ENCODE results near the gene CLEC16A.

CLEC16A gene

GRCh38 chr16:11121914-11122692 lies 177.7 kb downstream of the CLEC16A start:
- H3K79me2 ChIP-seq (ENCODE audit: insufficient read depth, low read depth): no peaks in the 10 kb centered on the region
- no peak overlapping the region for H3K4me3 ChIP-seq (IDR thresholded peaks at IDR 0.05; ENCODE audit: insufficient read depth, low read depth, low read length)
- H3K4me2 ChIP-seq: no peak overlapping the region
- H3K4me1 ChIP-seq (ENCODE audit: low read depth, poor library complexity, severe bottlenecking): peaks cover under 1% of the 10 kb centered on the region
- H4K20me1 ChIP-seq (ENCODE audit: insufficient read depth): no peaks in the 10 kb centered on the region
- no peak overlapping the region for H2AFZ ChIP-seq (ENCODE audit: low read depth)
- H3K27ac ChIP-seq: no peak overlapping the region
- H3K36me3 ChIP-seq (ENCODE audit: insufficient read depth): no peaks in the 10 kb centered on the region
- TF ChIP-seq, protein P1, sequence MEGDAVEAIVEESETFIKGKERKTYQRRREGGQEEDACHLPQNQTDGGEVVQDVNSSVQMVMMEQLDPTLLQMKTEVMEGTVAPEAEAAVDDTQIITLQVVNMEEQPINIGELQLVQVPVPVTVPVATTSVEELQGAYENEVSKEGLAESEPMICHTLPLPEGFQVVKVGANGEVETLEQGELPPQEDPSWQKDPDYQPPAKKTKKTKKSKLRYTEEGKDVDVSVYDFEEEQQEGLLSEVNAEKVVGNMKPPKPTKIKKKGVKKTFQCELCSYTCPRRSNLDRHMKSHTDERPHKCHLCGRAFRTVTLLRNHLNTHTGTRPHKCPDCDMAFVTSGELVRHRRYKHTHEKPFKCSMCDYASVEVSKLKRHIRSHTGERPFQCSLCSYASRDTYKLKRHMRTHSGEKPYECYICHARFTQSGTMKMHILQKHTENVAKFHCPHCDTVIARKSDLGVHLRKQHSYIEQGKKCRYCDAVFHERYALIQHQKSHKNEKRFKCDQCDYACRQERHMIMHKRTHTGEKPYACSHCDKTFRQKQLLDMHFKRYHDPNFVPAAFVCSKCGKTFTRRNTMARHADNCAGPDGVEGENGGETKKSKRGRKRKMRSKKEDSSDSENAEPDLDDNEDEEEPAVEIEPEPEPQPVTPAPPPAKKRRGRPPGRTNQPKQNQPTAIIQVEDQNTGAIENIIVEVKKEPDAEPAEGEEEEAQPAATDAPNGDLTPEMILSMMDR (conservative IDR thresholded peaks at IDR 0.05; ENCODE audit: low read depth, low read length): no peak
- no peaks in the 10 kb centered on the region for H3K27me3 ChIP-seq (ENCODE audit: insufficient read depth, low read depth)
- no peak overlapping the region for H3K9ac ChIP-seq

DNA sequence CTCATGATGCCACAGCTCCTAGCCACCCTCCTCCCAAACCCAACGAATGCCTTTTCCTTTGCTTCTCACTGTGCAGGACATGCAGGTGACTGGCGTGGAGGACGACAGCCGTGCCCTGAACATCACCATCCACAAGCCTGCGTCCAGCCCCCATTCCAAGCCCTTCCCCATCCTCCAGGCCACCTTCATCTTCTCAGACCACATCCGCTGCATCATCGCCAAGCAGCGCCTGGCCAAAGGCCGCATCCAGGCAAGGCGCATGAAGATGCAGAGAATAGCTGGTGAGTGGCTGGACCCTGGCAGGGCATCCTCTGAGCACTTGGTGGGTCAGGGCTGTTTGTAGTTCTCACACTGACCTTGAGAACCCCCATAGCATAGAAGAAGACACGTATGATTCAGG lies 179.3 kb downstream of the CLEC16A start:
- no peaks in the 10 kb centered on the region for H4K20me1 ChIP-seq (ENCODE audit: insufficient read depth)
- H3K4me3 ChIP-seq (IDR thresholded peaks at IDR 0.05; ENCODE audit: insufficient read depth, low read depth, low read length): no peak overlapping the region
- H3K27ac ChIP-seq: no peak overlapping the region
- no peaks in the 10 kb centered on the region for H3K79me2 ChIP-seq (ENCODE audit: insufficient read depth, low read depth)
- no peaks in the 10 kb centered on the region for H3K27me3 ChIP-seq (ENCODE audit: insufficient read depth, low read depth)
- H3K4me2 ChIP-seq: no peak overlapping the region
- no peak overlapping the region for H2AFZ ChIP-seq (ENCODE audit: low read depth)
- TF ChIP-seq, protein P1 (conservative IDR thresholded peaks at IDR 0.05; ENCODE audit: low read depth, low read length): no peak
- H3K36me3 ChIP-seq (ENCODE audit: insufficient read depth): no peaks in the 10 kb centered on the region
- H3K9ac ChIP-seq: no peak overlapping the region
- peaks cover 16% of the 10 kb centered on the region for H3K4me1 ChIP-seq (ENCODE audit: low read depth, poor library complexity, severe bottlenecking)

- no peaks in the 10 kb centered on the region for H4K20me1 ChIP-seq (ENCODE audit: insufficient read depth)
- no peak overlapping the region for H3K4me3 ChIP-seq (IDR thresholded peaks at IDR 0.05; ENCODE audit: insufficient read depth, low read depth, low read length)
- no peaks in the 10 kb centered on the region for H3K79me2 ChIP-seq (ENCODE audit: insufficient read depth, low read depth)
- TF ChIP-seq, protein P1 (conservative IDR thresholded peaks at IDR 0.05; ENCODE audit: low read depth, low read length): no peak
- no peaks in the 10 kb centered on the region for H3K36me3 ChIP-seq (ENCODE audit: insufficient read depth)
- peaks cover 39% of the 10 kb centered on the region for H3K4me1 ChIP-seq (ENCODE audit: low read depth, poor library complexity, severe bottlenecking)
- no peaks in the 10 kb centered on the region for H3K27me3 ChIP-seq (ENCODE audit: insufficient read depth, low read depth)
- no peak overlapping the region for H2AFZ ChIP-seq (ENCODE audit: low read depth)
- H3K27ac ChIP-seq: no peak overlapping the region
- no peak overlapping the region for H3K4me2 ChIP-seq
- no peak overlapping the region for H3K9ac ChIP-seq
Measured at GRCh38 chr16:11125936-11126335, 181.6 kb downstream of the CLEC16A start.

- H3K79me2 ChIP-seq (ENCODE audit: insufficient read depth, low read depth): no peaks in the 10 kb centered on the region
- no peak overlapping the region for H2AFZ ChIP-seq (ENCODE audit: low read depth)
- no peak overlapping the region for H3K27ac ChIP-seq
- no peak overlapping the region for H3K4me2 ChIP-seq
- no peaks in the 10 kb centered on the region for H3K36me3 ChIP-seq (ENCODE audit: insufficient read depth)
- H3K27me3 ChIP-seq (ENCODE audit: insufficient read depth, low read depth): no peaks in the 10 kb centered on the region
- no peak overlapping the region for H3K4me3 ChIP-seq (IDR thresholded peaks at IDR 0.05; ENCODE audit: insufficient read depth, low read depth, low read length)
- no peak overlapping the region for H3K9ac ChIP-seq
- H4K20me1 ChIP-seq (ENCODE audit: insufficient read depth): no peaks in the 10 kb centered on the region
- TF ChIP-seq, protein P1 (conservative IDR thresholded peaks at IDR 0.05; ENCODE audit: low read depth, low read length): no peak
- H3K4me1 ChIP-seq (ENCODE audit: low read depth, poor library complexity, severe bottlenecking): peaks cover 45% of the 10 kb centered on the region
Measured at GRCh38 chr16:11126399-11127054, 182.2 kb downstream of the CLEC16A start.
